GM12878 (cell line): Measurements from ENCODE around the gene ASIC5. TPM values are rescaled to one million over a fixed set of nuclear protein-coding genes. Genes with fewer than 3 reads are reported as not detected.

ENCODE experiments used
- ATAC-seq: fragments of 200-7000 bp; cut with Tn5 transposase; 3 replicates; pipeline ENCODE4 v1.9.1; 2020; ENCODE audit warnings: mild to moderate bottlenecking, moderate library complexity
- BruUV-seq: library from RNA; stranded (reverse); fragments of 400-500 nt; replicated peaks from 2 replicates; lab custom pipeline; 2021; lab: Mats Ljungman, UMichigan
- CTCF ChIA-PET: fragments of 300-600 bp; sonication (Branson Sonifier 250); formaldehyde crosslinking; extraction: SDS; loops from one replicate; lab custom pipeline; 2021; ENCODE audit warnings: inconsistent platforms; lab: Yijun Ruan, JAX
- POLR2A ChIA-PET: fragments of 350-600 bp; formaldehyde crosslinking; extraction: SDS; loops from one replicate; lab custom pipeline; 2021; ENCODE audit warnings: inconsistent platforms; lab: Charles Lee
- RAD21 ChIA-PET: fragments of 300-600 bp; sonication (Branson Sonifier 250); formaldehyde crosslinking; loops from one replicate; lab custom pipeline; 2023; ENCODE audit warnings: antibody characterized with exemption; ENCODE audit not compliant: unreplicated experiment; lab: Charles Lee
- SMC1A ChIA-PET: fragments of 300-600 bp; sonication (Branson Sonifier 250); formaldehyde crosslinking; loops from one replicate; lab custom pipeline; 2023; ENCODE audit not compliant: unreplicated experiment, uncharacterized antibody; lab: Charles Lee
- DNase-seq: peaks from one replicate; pipeline ENCODE4 v3.0.0-alpha.2; 2011; ENCODE audit warnings: low read depth, low spot score
- FAIRE-seq: peaks from 3 replicates; lab custom pipeline; 2011; peaks lifted over from hg19 to GRCh38; lab: Jason Lieb, UNC
- H2AFZ ChIP-seq: 2 replicates; pipeline ENCODE4 v1.6.0; 2011; ENCODE audit warnings: low read depth, low read length, control low read depth; ENCODE audit not compliant: control insufficient read depth
- H3K27ac ChIP-seq: 2 replicates; pipeline ENCODE4 v1.5.1; 2011; ENCODE audit warnings: control low read depth; ENCODE audit not compliant: control insufficient read depth, insufficient read depth
- H3K27me3 ChIP-seq, 2 experiments: replicated peaks in 1 of 2; 2 replicates each; pipeline versions ENCODE4 v1.6.0 to v1.6.1; 2011; ENCODE audit warnings: low read length in 1 of 2; ENCODE audit not compliant: control insufficient read depth in 2 of 2, insufficient read depth in 2 of 2
- H3K36me3 ChIP-seq, 2 experiments: 2 replicates each; pipeline ENCODE4 v1.5.1; 2011; ENCODE audit warnings: low read length in 1 of 2; ENCODE audit not compliant: control insufficient read depth in 2 of 2, insufficient read depth in 2 of 2
- H3K4me1 ChIP-seq: 2 replicates; pipeline ENCODE4 v1.6.1; 2011; ENCODE audit warnings: mild to moderate bottlenecking, low read length, moderate library complexity, mixed read lengths; ENCODE audit not compliant: control insufficient read depth, insufficient read depth
- H3K4me2 ChIP-seq: 2 replicates; pipeline ENCODE4 v1.6.0; 2011; ENCODE audit warnings: control low read depth; ENCODE audit not compliant: control insufficient read depth, insufficient read depth
- H3K4me3 ChIP-seq: fragments of 200-600 bp; sonication (generic); 2 replicates; pipeline ENCODE4 v1.5.1; 2016
- H3K79me2 ChIP-seq: 2 replicates; pipeline ENCODE4 v1.6.0; 2011; ENCODE audit warnings: low read length; ENCODE audit not compliant: control insufficient read depth, insufficient read depth
- H3K9ac ChIP-seq: 2 replicates; pipeline ENCODE4 v1.8.0; 2011; ENCODE audit warnings: low read length, control low read depth, mixed read lengths; ENCODE audit not compliant: control insufficient read depth, insufficient read depth
- H3K9me3 ChIP-seq: replicated peaks from 3 replicates; pipeline ENCODE4 v1.5.1; 2011; ENCODE audit warnings: mild to moderate bottlenecking, low read length; ENCODE audit not compliant: control insufficient read depth, insufficient read depth
- H4K20me1 ChIP-seq: 2 replicates; pipeline ENCODE4 v1.6.0; 2011; ENCODE audit not compliant: control insufficient read depth, insufficient read depth
- CBX3 ChIP-seq: fragments of 200-600 bp; sonication (generic); IDR thresholded peaks from 2 replicates; pipeline ENCODE4 v1.6.1; 2016; ENCODE audit warnings: low read depth, borderline replicate concordance
- CHD4 ChIP-seq: fragments of 200-600 bp; sonication (generic); IDR thresholded peaks from 2 replicates; pipeline ENCODE4 v1.6.1; 2016; ENCODE audit warnings: mild to moderate bottlenecking
- CREM ChIP-seq: IDR thresholded peaks from 2 replicates; pipeline ENCODE4 v1.6.1; 2014; ENCODE audit warnings: antibody characterized with exemption, low read depth
- EED ChIP-seq: sonication (generic); IDR thresholded peaks from 2 replicates; pipeline ENCODE4 v1.6.1; 2016; ENCODE audit warnings: antibody characterized with exemption, low read depth
- MYC ChIP-seq: IDR thresholded peaks from 2 replicates; pipeline ENCODE4 v1.6.1; 2011; ENCODE audit warnings: mild to moderate bottlenecking, low read length, moderate library complexity, inconsistent platforms; ENCODE audit not compliant: insufficient read depth, insufficient replicate concordance, insufficient read length, severe bottlenecking
- NFYB ChIP-seq: IDR thresholded peaks from 2 replicates; pipeline ENCODE4 v1.6.1; 2011; ENCODE audit warnings: low read depth, mild to moderate bottlenecking, low read length, improper control_type of control experiment, moderate library complexity; ENCODE audit not compliant: insufficient read depth
- TCF3 ChIP-seq: IDR thresholded peaks from 2 replicates; pipeline ENCODE4 v1.6.1; 2012; ENCODE audit warnings: low read depth, mild to moderate bottlenecking, low read length, borderline replicate concordance; ENCODE audit not compliant: insufficient read depth
- WRNIP1 ChIP-seq: IDR thresholded peaks from 2 replicates; pipeline ENCODE4 v1.6.1; 2011; ENCODE audit warnings: low read depth, low read length, improper control_type of control experiment, borderline replicate concordance
- ZNF217 ChIP-seq: fragments of 450-650 bp; IDR thresholded peaks from 2 replicates; pipeline ENCODE4 v1.6.1; 2017; ENCODE audit warnings: antibody characterized with exemption, mild to moderate bottlenecking
- WGBS: methylation state at CpG from one replicate; pipeline ENCODE4 v1.1.6; 2016; ENCODE audit warnings: low lambda C conversion rate; ENCODE audit not compliant: insufficient replicate concordance, insufficient coverage; ENCODE audit errors: missing lambda C conversion rate; 5-methylcytosine and 5-hydroxymethylcytosine counted together
- in situ Hi-C: fragments of 300-500 bp; cut with MboI; formaldehyde crosslinking; loops from 9 replicates; pipeline ENCODE4 v1.14.3; 2018; ENCODE audit warnings: mixed read lengths
- intact Hi-C: fragments of 100-400 bp; cut with micrococcal nuclease; formaldehyde crosslinking; loops from one replicate; pipeline ENCODE4 v1.14.2; 2022; ENCODE audit not compliant: unreplicated experiment
- polyA plus RNA-seq, 11 experiments: library from polyadenylated mRNA; depleted of rRNA in 4 of 11; unstranded in 6 of 11; stranded (reverse) in 5 of 11; fragments of >200 nt; fragmentation: Nextera tagmentation in 4 of 11; fragmentation: Illumina TruSeq in 1 of 11; extraction: Ambion mirVana in 4 of 11; extraction: Trizol in 1 of 11; gene quantifications; 1 replicate in 1 of 11; 2 replicates in 10 of 11; pipeline versions ENCODE4 v1.2.1 to v1.2.3, GENCODE V29; 2011 to 2016; ENCODE audit warnings: inconsistent platforms in 2 of 11, missing spikeins in 2 of 11, low read depth in 1 of 11
- total RNA-seq, 4 experiments: library from RNA; depleted of rRNA in 3 of 4; stranded (reverse); fragments of >200 nt in 3 of 4; fragmentation: Illumina TruSeq in 1 of 4; extraction: Trizol in 1 of 4; gene quantifications; 2 replicates each; pipeline versions ENCODE4 v1.2.1 to v1.2.3, GENCODE V29; 2013 to 2021

The ASIC5 gene
- total and polyA plus RNA-seq, 10 of the 15 experiments (the other 5 are each of a cell fraction or from before 2014, with no cell fraction given) = not detected

- FAIRE-seq (no peak), DNase-seq (no peak), ATAC-seq (no peak)
- Histone ChIP-seq H4K20me1 (no peaks in the 10 kb centered on the region), H3K79me2 (no peaks in the 10 kb centered on the region), H3K4me3 (no peak overlapping the region), H2AFZ (no peak overlapping the region), H3K9me3 (no peaks in the 10 kb centered on the region), H3K4me1 (peaks cover 3% of the 10 kb centered on the region; the same call in 1 of the 2 replicates), H3K27ac (no peak overlapping the region), H3K27me3 (no peaks in the 10 kb centered on the region), H3K9ac (no peak overlapping the region), H3K4me2 (no peak overlapping the region), H3K36me3 (no peaks in the 10 kb centered on the region)
- intact Hi-C loops = no loop called here
- WGBS = 27% methylated on average over 3 of the region's 3 CpGs
- ChIA-PET RAD21 (no interaction called here), CTCF (no interaction called here), POLR2A (no interaction called here), SMC1A (interaction anchor here (1.1 kb wide), 1 partner anchor 24 kb away, joined by 5 read pairs; no protein-coding TSS in a partner anchor)
- BruUV-seq = no TSS peak
- TF ChIP-seq CHD4 (no peak), WRNIP1 (no peak), NFYB (no peak), ZNF217 (no peak), MYC (no peak), EED (no peak), TCF3 (no peak), CBX3 (no peak), CREM (no peak)
- in situ Hi-C loops = no loop called here
These were observed 38.3 kb upstream of the ASIC5 start for GRCh38 chr4:155904331-155904730.
